GM12892 (cell line): Measurements from ENCODE around the gene PLS1.

ENCODE experiments used
- POLR2A ChIP-seq: IDR thresholded peaks from 2 replicates; pipeline ENCODE4 v1.6.1; 2011; ENCODE audit warnings: low read depth, low read length, control low read depth
- POLR2AphosphoS5 ChIP-seq: IDR thresholded peaks from 2 replicates; pipeline ENCODE4 v1.6.1; 2011; ENCODE audit warnings: low read depth, low read length, control low read depth
- TAF1 ChIP-seq: IDR thresholded peaks from 2 replicates; pipeline ENCODE4 v1.6.1; 2011; ENCODE audit warnings: low read depth, mild to moderate bottlenecking, control low read depth, low read length, borderline replicate concordance

- TF ChIP-seq POLR2A = no peak
- TF ChIP-seq POLR2AphosphoS5 = no peak
- TF ChIP-seq TAF1 = no peak
Measured at GRCh38 chr3:142601713-142602112, 5.5 kb downstream of the PLS1 start.
